Mucosa of rectum (tissue), 2 donors: ENCODE measurements around the gene OPN1LW.
"Not testable (repeated sequence)": the region's sequence is repeated elsewhere in the genome, so short reads cannot be mapped to it uniquely, and the experiment has no call there.

ENCODE experiments used
- H3K27ac ChIP-seq, 2 donors: one replicate each; pipeline ENCODE4 v1.7.0; 2013; ENCODE audit warnings: inconsistent platforms in 2 of 2, low read depth in 2 of 2, low read length in 2 of 2
- H3K27me3 ChIP-seq, 2 donors: one replicate each; pipeline ENCODE4 v1.7.0; 2013; ENCODE audit warnings: low read length in 2 of 2; ENCODE audit not compliant: control insufficient read depth in 2 of 2, insufficient read depth in 2 of 2
- H3K36me3 ChIP-seq, 2 donors: one replicate each; pipeline ENCODE4 v1.7.0; 2013; ENCODE audit warnings: low read length in 2 of 2; ENCODE audit not compliant: control insufficient read depth in 2 of 2, insufficient read depth in 2 of 2
- H3K4me1 ChIP-seq, 2 donors: one replicate each; pipeline ENCODE4 v1.7.0; 2013; ENCODE audit warnings: low read length in 2 of 2, mild to moderate bottlenecking in 1 of 2; ENCODE audit not compliant: control insufficient read depth in 2 of 2, insufficient read depth in 2 of 2
- H3K4me3 ChIP-seq, 2 donors: one replicate each; pipeline ENCODE4 v1.7.0; 2013; ENCODE audit warnings: low read length in 2 of 2
- H3K9ac ChIP-seq, 2 donors: one replicate each; pipeline ENCODE4 v1.7.0; 2013; ENCODE audit warnings: low read length in 2 of 2, low read depth in 1 of 2, mild to moderate bottlenecking in 1 of 2
- H3K9me3 ChIP-seq, 2 donors: one replicate each; pipeline ENCODE4 v1.7.0; 2013; ENCODE audit warnings: low read length in 2 of 2; ENCODE audit not compliant: control insufficient read depth in 2 of 2
- donor health status: healthy.
- donor health status: Normal muscosa, but diverticular disease.

The OPN1LW gene

DNA sequence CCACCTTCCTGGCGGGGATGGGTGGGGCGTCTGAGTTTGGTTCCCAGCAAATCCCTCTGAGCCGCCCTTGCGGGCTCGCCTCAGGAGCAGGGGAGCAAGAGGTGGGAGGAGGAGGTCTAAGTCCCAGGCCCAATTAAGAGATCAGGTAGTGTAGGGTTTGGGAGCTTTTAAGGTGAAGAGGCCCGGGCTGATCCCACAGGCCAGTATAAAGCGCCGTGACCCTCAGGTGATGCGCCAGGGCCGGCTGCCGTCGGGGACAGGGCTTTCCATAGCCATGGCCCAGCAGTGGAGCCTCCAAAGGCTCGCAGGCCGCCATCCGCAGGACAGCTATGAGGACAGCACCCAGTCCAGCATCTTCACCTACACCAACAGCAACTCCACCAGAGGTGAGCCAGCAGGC lies at the start of gene OPN1LW:
OPN1LW (plus strand) TSS at position 234 of the 400 bp plus-strand sequence; CDS start at position 275, 41 bp downstream.
- H3K4me1 ChIP-seq, H3K4me3 ChIP-seq, H3K9ac ChIP-seq, H3K36me3 ChIP-seq, H3K27ac ChIP-seq, H3K27me3 ChIP-seq, H3K9me3 ChIP-seq: not testable (repeated sequence)

GRCh38 chrX:154094833-154095232 lies 49.2 kb upstream of the OPN1LW start:
- H3K36me3 ChIP-seq, result no peaks in the 10 kb centered on the region
- no peak overlapping the region for H3K9ac ChIP-seq
- peaks cover 3% of the 10 kb centered on the region in 2 donors for H3K27me3 ChIP-seq
- no peaks in the 10 kb centered on the region for H3K9me3 ChIP-seq
- H3K27ac ChIP-seq, result no peak overlapping the region
- peaks cover 10 to 13% of the 10 kb centered on the region in 2 donors for H3K4me1 ChIP-seq
- peak overlapping the region in 1 of 2 donors; percentile 5 for H3K4me3 ChIP-seq

DNA sequence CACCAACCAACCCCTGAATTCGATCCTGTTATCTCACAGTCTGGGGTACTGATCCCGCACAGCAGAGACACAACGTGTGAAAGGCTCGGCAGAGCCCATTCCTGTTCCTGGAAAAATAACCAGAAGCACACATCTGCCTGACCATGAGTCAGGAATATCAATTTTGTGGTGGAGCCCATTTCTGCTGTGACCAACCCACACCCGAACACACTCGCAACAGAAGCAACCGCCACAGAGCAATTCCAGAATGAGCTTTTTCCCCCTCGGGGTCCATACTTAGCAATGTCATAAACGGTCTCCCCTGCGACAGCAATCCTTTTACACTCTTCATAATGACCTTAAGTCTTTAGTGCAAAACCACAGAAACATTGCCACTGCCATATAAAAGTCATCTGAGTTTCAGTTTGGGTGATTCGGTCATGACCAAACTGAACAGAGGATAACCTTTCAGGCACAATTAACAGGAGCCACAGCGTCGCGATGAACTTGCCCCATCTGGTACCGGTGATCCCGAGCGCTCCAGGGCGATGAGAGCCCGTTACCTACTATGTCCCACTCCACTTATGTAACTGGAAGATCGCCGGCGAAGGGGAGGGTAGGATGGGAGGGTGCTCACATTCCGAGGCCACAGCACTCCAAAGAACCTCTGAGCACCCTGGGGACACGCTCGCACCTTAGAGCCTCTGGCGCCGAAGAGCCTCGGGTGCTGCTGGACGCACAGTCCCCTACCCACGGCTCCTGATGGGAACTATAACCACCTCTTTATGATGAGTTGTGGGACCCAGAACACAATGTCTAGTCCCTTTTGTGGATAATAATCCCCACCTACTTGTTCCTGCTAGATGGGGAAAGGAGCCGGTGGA lies 47.7 kb upstream of the OPN1LW start:
- peaks cover 10 to 13% of the 10 kb centered on the region in 2 donors for H3K4me1 ChIP-seq

GRCh38 chrX:154097003-154097588 lies 46.9 kb upstream of the OPN1LW start:
- H3K9me3 ChIP-seq, result no peaks in the 10 kb centered on the region
- H3K9ac ChIP-seq, result peak overlapping the region; percentile 54 to 69
- H3K4me3 ChIP-seq, result peak overlapping the region; percentile 58 to 80
- peaks cover 10 to 13% of the 10 kb centered on the region in 2 donors for H3K4me1 ChIP-seq
- peak overlapping the region; percentile 71 to 78 for H3K27ac ChIP-seq
- H3K36me3 ChIP-seq, result no peaks in the 10 kb centered on the region
- peaks cover 3 to 7% of the 10 kb centered on the region in 2 donors for H3K27me3 ChIP-seq

More for the DNA sequence above, 47.7 kb upstream of the OPN1LW start:
- H3K27ac ChIP-seq, result peak overlapping the region; percentile 71 to 78
- peak overlapping the region; percentile 54 to 69 for H3K9ac ChIP-seq
- H3K4me3 ChIP-seq, result peak overlapping the region; percentile 58 to 80
- no peaks in the 10 kb centered on the region for H3K9me3 ChIP-seq
- no peaks in the 10 kb centered on the region for H3K36me3 ChIP-seq
- peaks cover 3 to 7% of the 10 kb centered on the region in 2 donors for H3K27me3 ChIP-seq

DNA sequence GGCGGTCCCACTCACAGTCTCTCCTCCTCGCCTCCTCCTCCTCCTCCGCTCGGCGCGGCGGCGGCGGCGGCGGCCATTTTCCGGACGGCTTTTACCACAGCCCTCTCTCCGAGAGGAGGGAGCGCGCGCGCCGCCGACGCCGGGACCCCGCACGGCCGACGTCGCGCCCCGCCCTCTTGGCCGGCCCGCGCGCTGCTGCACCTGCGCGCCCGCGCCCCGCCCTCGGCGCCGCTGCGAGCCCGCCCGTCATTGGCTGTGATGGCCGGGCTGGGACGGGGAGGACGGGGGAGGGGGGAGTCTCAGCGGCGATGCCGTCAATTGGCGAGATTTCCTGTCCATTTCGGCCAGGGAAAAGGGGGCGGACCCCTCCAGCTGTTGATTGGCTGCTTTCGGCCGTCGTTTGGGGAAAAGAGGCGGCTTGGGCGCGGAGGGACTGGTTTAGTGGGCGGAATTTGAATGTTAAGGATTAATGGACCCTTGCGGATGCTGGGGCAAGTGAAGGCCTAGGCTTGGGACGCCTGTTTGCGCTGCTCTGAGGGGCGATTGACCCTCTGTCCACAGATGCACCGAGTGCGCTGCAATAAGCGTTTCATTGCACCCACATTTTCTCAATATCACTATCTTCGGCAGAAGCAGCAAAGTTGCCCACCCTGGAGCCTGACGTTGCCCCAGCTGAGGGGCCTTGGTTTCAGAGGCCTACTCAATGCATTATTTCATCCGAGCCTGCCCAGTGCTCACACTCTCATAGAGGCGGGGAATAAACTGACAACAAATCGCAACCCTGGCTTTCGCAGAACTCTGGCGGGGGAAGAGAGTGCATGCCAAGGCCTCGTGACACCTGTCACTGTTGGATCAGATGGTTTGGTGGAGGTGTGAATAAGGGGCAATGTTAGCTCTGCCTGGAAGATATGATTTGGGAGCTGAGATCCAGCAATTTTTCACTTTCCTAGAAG lies 46.2 kb upstream of the OPN1LW start, which contains the start of gene MECP2:
MECP2 (minus strand) TSS at position 129 of the 953 bp plus-strand sequence.
- peaks cover 3 to 7% of the 10 kb centered on the region in 2 donors for H3K27me3 ChIP-seq
- peak within 1 kb of the TSS; percentile 54 to 69 for H3K9ac ChIP-seq
- peak within 1 kb of the TSS; percentile 71 to 80 for H3K4me3 ChIP-seq
- H3K27ac ChIP-seq, result peak within 1 kb of the TSS; percentile 71 to 78
- H3K9me3 ChIP-seq, result no peaks in the 10 kb centered on the region
- no peaks in the 10 kb centered on the region for H3K36me3 ChIP-seq
- peaks cover 10 to 13% of the 10 kb centered on the region in 2 donors for H3K4me1 ChIP-seq

- Histone ChIP-seq H3K4me3 (peak overlapping the region in 1 of 2 donors; percentile 76), H3K4me1 (peaks cover 10 to 13% of the 10 kb centered on the region in 2 donors), H3K27ac (no peak overlapping the region), H3K9ac (no peak overlapping the region), H3K9me3 (no peaks in the 10 kb centered on the region), H3K36me3 (no peaks in the 10 kb centered on the region), H3K27me3 (peaks cover 3 to 7% of the 10 kb centered on the region in 2 donors)
Observed at GRCh38 chrX:154098551-154098950, 45.5 kb upstream of the OPN1LW start.

DNA sequence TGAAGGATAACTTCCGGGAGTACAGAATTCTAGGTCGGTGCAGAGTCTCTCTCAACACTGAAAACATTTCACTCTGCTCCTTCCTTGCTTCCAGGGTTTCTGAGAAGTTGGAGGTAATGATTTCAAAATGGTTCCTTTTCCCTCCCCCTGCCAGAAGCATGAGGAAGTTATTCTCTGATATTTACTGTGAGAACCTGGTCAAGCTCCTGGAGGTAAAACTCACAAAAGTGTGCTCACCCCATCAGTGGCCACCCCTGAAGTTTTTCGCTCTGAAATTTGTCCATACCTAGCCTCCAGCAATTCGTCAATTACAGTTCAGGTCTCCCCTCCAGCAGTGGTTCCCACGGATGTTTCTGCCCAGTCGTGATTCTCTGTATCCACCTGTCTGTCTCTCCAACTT lies 30.3 kb upstream of the OPN1LW start:
- H3K27me3 ChIP-seq, result peaks cover 5 to 12% of the 10 kb centered on the region in 2 donors
- H3K36me3 ChIP-seq, result no peaks in the 10 kb centered on the region
- no peak overlapping the region for H3K4me3 ChIP-seq
- H3K9me3 ChIP-seq, result no peaks in the 10 kb centered on the region
- no peak overlapping the region for H3K9ac ChIP-seq
- H3K4me1 ChIP-seq, result no peaks in the 10 kb centered on the region
- H3K27ac ChIP-seq, result no peak overlapping the region

GRCh38 chrX:154114652-154115051 lies 29.4 kb upstream of the OPN1LW start:
- no peaks in the 10 kb centered on the region for H3K4me1 ChIP-seq
- H3K9ac ChIP-seq, result no peak overlapping the region
- no peaks in the 10 kb centered on the region for H3K36me3 ChIP-seq
- no peaks in the 10 kb centered on the region for H3K9me3 ChIP-seq
- peaks cover 5 to 12% of the 10 kb centered on the region in 2 donors for H3K27me3 ChIP-seq
- H3K4me3 ChIP-seq, result no peak overlapping the region
- no peak overlapping the region for H3K27ac ChIP-seq

DNA sequence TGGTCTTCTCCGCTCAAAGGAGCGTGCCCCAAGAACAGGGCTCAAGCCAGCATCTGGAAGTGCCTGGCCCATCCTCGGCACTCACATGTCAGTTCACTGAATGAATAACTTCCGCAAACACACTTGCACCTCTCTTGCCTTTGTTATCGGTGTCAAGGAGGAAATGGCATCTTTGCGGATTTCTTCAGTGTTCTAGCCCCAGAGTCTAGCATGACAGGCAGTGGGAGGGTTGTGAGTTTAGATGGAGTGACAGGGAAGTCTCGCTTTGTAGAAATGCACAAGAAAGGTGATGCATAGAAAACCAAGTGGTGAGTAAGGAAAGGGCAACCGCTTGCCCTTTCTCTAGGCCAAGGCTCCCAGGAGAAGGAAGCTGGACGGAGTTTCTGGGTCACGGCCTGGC lies 29.0 kb upstream of the OPN1LW start:
- Histone ChIP-seq H3K9me3 (no peaks in the 10 kb centered on the region), H3K9ac (no peak overlapping the region), H3K4me1 (no peaks in the 10 kb centered on the region), H3K36me3 (no peaks in the 10 kb centered on the region), H3K4me3 (no peak overlapping the region), H3K27me3 (peaks cover 5 to 12% of the 10 kb centered on the region in 2 donors), H3K27ac (no peak overlapping the region)
